A673 (cell line): Measurements from ENCODE around the gene LRRC47. TPM values are rescaled to one million over a fixed set of nuclear protein-coding genes. Genes with fewer than 3 reads are reported as not detected.

Experiments used
- BruUV-seq: library from RNA; stranded (reverse); fragments of 400-500 nt; replicated peaks from 2 replicates; lab custom pipeline; 2021; lab: Mats Ljungman, UMichigan
- CTCF ChIA-PET: fragments of 300-600 bp; sonication (Branson Sonifier 250); formaldehyde crosslinking; loops from one replicate; lab custom pipeline; 2022; ENCODE audit warnings: antibody characterized with exemption; lab: Charles Lee
- POLR2A ChIA-PET: fragments of 300-600 bp; sonication (Branson Sonifier 250); formaldehyde crosslinking; loops from one replicate; lab custom pipeline; 2022; ENCODE audit warnings: antibody characterized with exemption; ENCODE audit not compliant: low non-redundant PET; lab: Charles Lee
- DNase-seq: peaks from one replicate; pipeline ENCODE4 v3.0.0-alpha.2; 2015; ENCODE audit warnings: low spot score
- H3K27ac ChIP-seq: fragments of 200-600 bp; sonication (generic); 2 replicates; pipeline ENCODE4 v1.5.1; 2016; ENCODE audit warnings: mixed run types, low read depth, mild to moderate bottlenecking, mixed read lengths, antibody characterized with exemption, low read length; ENCODE audit not compliant: poor library complexity, severe bottlenecking
- H3K27me3 ChIP-seq: fragments of 200-600 bp; sonication (generic); replicated peaks from 2 replicates; pipeline ENCODE4 v1.6.1; 2017; ENCODE audit warnings: mixed run types, low read depth, mild to moderate bottlenecking, mixed read lengths, antibody characterized with exemption, low read length; ENCODE audit not compliant: insufficient read depth, poor library complexity
- H3K36me3 ChIP-seq: fragments of 200-600 bp; sonication (generic); 2 replicates; pipeline ENCODE4 v1.6.1; 2016; ENCODE audit warnings: mixed run types, mild to moderate bottlenecking, mixed read lengths, antibody characterized with exemption, low read length; ENCODE audit not compliant: insufficient read depth, poor library complexity, severe bottlenecking
- H3K4me1 ChIP-seq: fragments of 200-600 bp; sonication (generic); 2 replicates; pipeline ENCODE4 v1.6.1; 2017; ENCODE audit warnings: mixed run types, mild to moderate bottlenecking, mixed read lengths, antibody characterized with exemption, low read length; ENCODE audit not compliant: insufficient read depth, poor library complexity, severe bottlenecking
- H3K4me3 ChIP-seq: fragments of 200-600 bp; sonication (generic); 2 replicates; pipeline ENCODE4 v1.5.1; 2016; ENCODE audit warnings: low read depth, mixed run types, mild to moderate bottlenecking, mixed read lengths, low read length; ENCODE audit not compliant: poor library complexity, severe bottlenecking
- H3K9me3 ChIP-seq: fragments of 200-600 bp; sonication (generic); 2 replicates; pipeline ENCODE4 v1.6.1; 2016; ENCODE audit warnings: mixed run types, low read depth, mild to moderate bottlenecking, mixed read lengths, antibody characterized with exemption, low read length; ENCODE audit not compliant: poor library complexity, severe bottlenecking
- CTCF ChIP-seq: fragments of 300-800, 200-600 bp; sonication (generic); conservative IDR thresholded peaks from 2 replicates; pipeline ENCODE4 v1.5.1; 2017; ENCODE audit warnings: low read depth, mild to moderate bottlenecking, antibody characterized with exemption, low read length, moderate library complexity, mixed read lengths
- EZH2 ChIP-seq: fragments of 200-600 bp; sonication (generic); IDR thresholded peaks from 2 replicates; pipeline ENCODE4 v1.6.1; 2017; ENCODE audit warnings: borderline replicate concordance, low read depth, mild to moderate bottlenecking, mixed read lengths, antibody characterized with exemption, low read length; ENCODE audit not compliant: poor library complexity, severe bottlenecking
- intact Hi-C: fragments of 100-400 bp; cut with micrococcal nuclease; formaldehyde crosslinking; loops from one replicate; pipeline ENCODE4 v1.10.0; 2022; ENCODE audit not compliant: unreplicated experiment
- total RNA-seq: library from RNA; stranded (reverse); gene quantifications from 2 replicates; pipeline ENCODE4 v1.2.3, GENCODE V29; 2021

The LRRC47 gene
- total RNA-seq, 1 experiment from 2014 or later: 86.7 TPM

- TF ChIP-seq EZH2: no peak
- no peak for TF ChIP-seq CTCF
- ChIA-PET CTCF (no interaction called here), POLR2A (no interaction called here)
- Histone ChIP-seq H3K4me1 (peaks cover 1% of the 10 kb centered on the region), H3K36me3 (no peaks in the 10 kb centered on the region), H3K9me3 (no peaks in the 10 kb centered on the region), H3K27ac (no peak overlapping the region), H3K27me3 (no peaks in the 10 kb centered on the region), H3K4me3 (no peak overlapping the region)
- intact Hi-C loops: no loop called here
- BruUV-seq: no TSS peak
- DNase-seq: no peak
Observed at GRCh38 chr1:3799976-3800685, 3.8 kb upstream of the LRRC47 start.

GRCh38 chr1:3795453-3796214, 664 bp downstream of the LRRC47 start:
- ChIA-PET POLR2A (no interaction called here), CTCF (no interaction called here)
- no peak for DNase-seq
- H3K27me3 ChIP-seq: no peaks in the 10 kb centered on the region
- H3K4me1 ChIP-seq: peaks cover 16% of the 10 kb centered on the region
- BruUV-seq: no TSS peak
- TF ChIP-seq EZH2 (no peak), CTCF (no peak)
- no peaks in the 10 kb centered on the region for H3K9me3 ChIP-seq
- peak overlapping the region; percentile 78 for H3K27ac ChIP-seq
- peaks cover 3% of the 10 kb centered on the region for H3K36me3 ChIP-seq
- H3K4me3 ChIP-seq: peak overlapping the region; percentile 88
- intact Hi-C loops: no loop called here

DNA sequence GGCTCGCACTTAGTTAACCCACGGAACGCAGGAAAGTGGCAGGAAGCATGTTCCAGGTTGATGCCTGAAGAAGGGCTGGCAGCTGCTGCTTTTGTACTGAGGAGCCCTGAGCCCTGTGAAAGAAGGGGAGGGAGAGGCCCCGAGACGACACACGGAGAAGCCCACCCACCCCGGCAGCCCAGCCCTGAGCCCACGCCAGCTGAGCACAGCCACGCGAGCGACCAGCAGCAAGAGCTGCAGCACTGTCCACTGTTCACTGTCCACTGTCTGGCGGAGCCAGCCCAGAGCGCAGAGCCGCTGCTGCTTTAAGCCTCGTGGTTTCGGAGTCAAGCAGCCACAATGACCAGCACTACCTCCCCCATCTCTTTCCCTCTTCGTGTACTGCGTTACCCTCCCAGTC, 5.3 kb downstream of the LRRC47 start:
- CTCF ChIA-PET: interaction anchor here (0.6 kb wide), 1 partner anchor 109 kb away, joined by 4 read pairs; the partner anchor contains the start of gene C1orf174
- H3K9me3 ChIP-seq: no peaks in the 10 kb centered on the region

More for the DNA sequence above, 5.3 kb downstream of the LRRC47 start:
- intact Hi-C loops: no loop called here
- DNase-seq: no peak
- Histone ChIP-seq H3K4me1 (peaks cover 16% of the 10 kb centered on the region), H3K27me3 (no peaks in the 10 kb centered on the region), H3K36me3 (peaks cover 13% of the 10 kb centered on the region), H3K4me3 (no peak overlapping the region), H3K27ac (no peak overlapping the region)
- POLR2A ChIA-PET: no interaction called here
- BruUV-seq: no TSS peak
- TF ChIP-seq CTCF (no peak), EZH2 (no peak)
